Measurements from ENCODE around the gene CYP2A13.
"Not testable (repeated sequence)": the region's sequence is repeated elsewhere in the genome, so short reads cannot be mapped to it uniquely, and the experiment has no call there.

- TF ChIP-seq POLR2A, POLR2AphosphoS5 (IDR thresholded peaks at IDR 0.05; ENCODE audit: low read depth, low read length): not testable (repeated sequence)
Observed at GRCh38 chr19:41102210-41102609, 14.0 kb downstream of the CYP2A13 start.

Data from GM12892 (cell line).